ENCODE results near the gene COL23A1. TPM values are rescaled to one million over a fixed set of nuclear protein-coding genes. Genes with fewer than 3 reads are reported as not detected.

COL23A1 gene
- polyA plus RNA-seq, 1 donor (not counting 4 experiments of a cell fraction or from before 2014, with no cell fraction given), result not detected

DNA sequence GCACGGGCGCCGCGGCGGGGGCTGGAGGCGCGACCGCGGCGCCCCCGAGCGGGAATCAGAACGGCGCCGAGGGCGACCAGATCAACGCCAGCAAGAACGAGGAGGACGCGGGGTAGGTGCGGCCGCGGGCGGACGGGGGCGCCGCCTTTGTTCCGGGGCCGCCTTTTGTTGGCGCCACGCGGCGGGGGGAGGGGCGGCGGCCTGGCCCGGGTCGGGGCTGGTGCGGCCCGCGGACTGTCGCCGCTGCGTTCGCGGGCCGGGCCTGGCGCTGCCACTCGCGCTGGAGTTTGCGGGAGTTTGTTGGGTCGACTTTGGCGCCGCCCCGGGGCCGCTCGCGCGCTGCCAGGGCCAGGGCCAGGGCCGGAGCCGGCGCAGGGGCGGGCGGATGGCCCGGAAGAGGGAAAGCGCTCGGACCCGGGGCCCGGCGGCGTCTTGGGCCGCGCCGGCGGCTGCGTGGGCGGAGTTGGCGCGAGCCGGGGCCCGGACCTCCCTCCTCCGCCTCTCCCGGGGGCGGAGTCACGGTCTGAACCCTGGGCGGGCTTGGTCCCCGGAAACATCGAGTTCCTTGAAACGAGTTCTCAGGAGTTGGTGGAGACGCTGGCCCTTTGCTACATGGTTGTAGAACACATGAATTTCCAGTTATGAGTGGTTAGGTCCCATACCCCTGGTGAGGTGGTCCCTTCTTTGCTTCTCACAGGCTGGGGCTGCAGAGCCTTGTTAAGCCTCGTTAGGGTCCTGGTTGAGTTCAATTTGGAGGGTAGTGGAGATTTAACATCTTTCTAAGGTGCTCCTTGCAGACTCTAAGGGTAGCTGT lies 385.1 kb downstream of the COL23A1 start:
- H3K4me1 ChIP-seq (ENCODE audit: control insufficient read depth, extremely low read depth, insufficient read depth, low read length), result peaks cover 25% of the 10 kb centered on the region
- no peak for FAIRE-seq
- TF ChIP-seq EZH2 (IDR thresholded peaks at IDR 0.05; ENCODE audit: low read length), result no peak
- TF ChIP-seq, protein P1, sequence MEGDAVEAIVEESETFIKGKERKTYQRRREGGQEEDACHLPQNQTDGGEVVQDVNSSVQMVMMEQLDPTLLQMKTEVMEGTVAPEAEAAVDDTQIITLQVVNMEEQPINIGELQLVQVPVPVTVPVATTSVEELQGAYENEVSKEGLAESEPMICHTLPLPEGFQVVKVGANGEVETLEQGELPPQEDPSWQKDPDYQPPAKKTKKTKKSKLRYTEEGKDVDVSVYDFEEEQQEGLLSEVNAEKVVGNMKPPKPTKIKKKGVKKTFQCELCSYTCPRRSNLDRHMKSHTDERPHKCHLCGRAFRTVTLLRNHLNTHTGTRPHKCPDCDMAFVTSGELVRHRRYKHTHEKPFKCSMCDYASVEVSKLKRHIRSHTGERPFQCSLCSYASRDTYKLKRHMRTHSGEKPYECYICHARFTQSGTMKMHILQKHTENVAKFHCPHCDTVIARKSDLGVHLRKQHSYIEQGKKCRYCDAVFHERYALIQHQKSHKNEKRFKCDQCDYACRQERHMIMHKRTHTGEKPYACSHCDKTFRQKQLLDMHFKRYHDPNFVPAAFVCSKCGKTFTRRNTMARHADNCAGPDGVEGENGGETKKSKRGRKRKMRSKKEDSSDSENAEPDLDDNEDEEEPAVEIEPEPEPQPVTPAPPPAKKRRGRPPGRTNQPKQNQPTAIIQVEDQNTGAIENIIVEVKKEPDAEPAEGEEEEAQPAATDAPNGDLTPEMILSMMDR (optimal IDR thresholded peaks at IDR 0.05 in 1 of 3, IDR thresholded peaks at IDR 0.05 in 1 of 3, conservative IDR thresholded peaks at IDR 0.05 in 1 of 3; ENCODE audit: extremely low read depth in 1 of 3, insufficient read depth in 2 of 3, low read length in 3 of 3), result no peak
- peak overlapping the region; percentile 95 for H3K4me2 ChIP-seq (ENCODE audit: control insufficient read depth, extremely low read depth, insufficient read depth, low read depth, low read length)
- peak overlapping the region; percentile 80 to 96 (median 85) for H3K4me3 ChIP-seq (ENCODE audit: control insufficient read depth in 2 of 3, extremely low read depth in 1 of 3, insufficient read depth in 2 of 3, low read depth in 1 of 3, low read length in 3 of 3)
- H3K9me1 ChIP-seq (ENCODE audit: control insufficient read depth, extremely low read depth, insufficient read depth, low read length), result peaks cover 11% of the 10 kb centered on the region
- no peaks in the 10 kb centered on the region for H3K27me3 ChIP-seq (ENCODE audit: control insufficient read depth, extremely low read depth, insufficient read depth, low read length)
- H3K36me3 ChIP-seq (ENCODE audit: control insufficient read depth in 2 of 2, extremely low read depth in 1 of 2, insufficient read depth in 2 of 2, low read length in 2 of 2), result peaks cover 24 to 38% of the 10 kb centered on the region in 2 experiments
- H3K9ac ChIP-seq (ENCODE audit: control insufficient read depth, extremely low read depth, insufficient read depth, low read length), result peak overlapping the region; percentile 84
- H3K27ac ChIP-seq (ENCODE audit: control insufficient read depth, insufficient read depth, low read length), result peak overlapping the region; percentile 67
- peaks cover 41% of the 10 kb centered on the region for H4K20me1 ChIP-seq (ENCODE audit: control insufficient read depth, extremely low read depth, insufficient read depth, low read length)
- H3K79me2 ChIP-seq (ENCODE audit: control insufficient read depth, insufficient read depth, low read length), result peaks cover 46% of the 10 kb centered on the region
- no peak overlapping the region for H2AFZ ChIP-seq (ENCODE audit: control insufficient read depth, low read length)
- no peak for DNase-seq (ENCODE audit: low read depth, low spot score)
- dilution Hi-C loops (cut with MboI; ENCODE audit: extremely low pct_ligation_motif_present, low sequenced_read_pairs), result no loop called here
- H3K9me3 ChIP-seq (ENCODE audit: control insufficient read depth, low read depth, low read length), result no peaks in the 10 kb centered on the region

DNA sequence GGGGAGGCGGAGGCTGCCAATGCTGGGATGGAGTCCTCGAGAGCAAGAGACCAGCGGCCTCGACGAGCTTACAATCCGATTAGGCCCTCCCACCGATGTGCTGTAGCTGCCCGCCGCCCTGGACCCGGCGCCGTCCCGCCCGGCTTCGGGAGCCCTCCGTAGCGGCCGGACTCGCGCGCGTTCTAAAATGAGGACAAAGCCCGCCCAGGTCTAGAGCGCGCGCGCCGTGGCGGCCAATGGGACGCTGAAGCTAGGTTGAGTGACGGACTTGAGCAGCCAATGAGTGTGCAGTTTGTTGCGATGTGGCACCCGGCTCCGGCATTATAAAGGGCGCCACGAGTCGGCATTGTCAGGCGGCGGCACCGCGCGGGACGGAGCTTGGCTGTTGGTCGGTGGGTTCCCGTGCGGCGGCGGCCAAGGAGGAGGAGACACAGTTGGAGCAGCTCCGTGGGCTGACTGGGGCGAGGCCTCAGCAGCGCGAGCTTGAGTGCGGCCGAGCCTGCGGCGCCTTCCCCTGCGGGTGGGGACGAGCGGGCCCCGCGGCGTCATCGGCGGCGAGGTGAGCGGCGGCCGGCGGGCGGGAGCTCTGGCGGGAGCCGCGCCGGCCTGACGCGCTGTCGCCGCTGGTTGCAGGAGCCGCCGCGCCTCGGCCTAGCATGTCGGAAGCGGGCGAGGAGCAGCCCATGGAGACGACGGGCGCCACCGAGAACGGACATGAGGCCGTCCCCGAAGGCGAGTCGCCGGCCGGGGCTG lies 385.8 kb downstream of the COL23A1 start, which contains the start of gene HNRNPAB:
TSS of gene HNRNPAB (plus strand) at position 352 of the 753 bp plus-strand sequence. CDS start at position 657, 305 bp downstream.
- dilution Hi-C loops (cut with MboI; ENCODE audit: extremely low pct_ligation_motif_present, low sequenced_read_pairs), result no loop called here
- H3K79me2 ChIP-seq (ENCODE audit: control insufficient read depth, insufficient read depth, low read length), result peaks cover 44% of the 10 kb centered on the region
- FAIRE-seq, result peak; percentile 9

More for the DNA sequence above, 385.8 kb downstream of the COL23A1 start, which contains the start of gene HNRNPAB:
- peaks cover 31% of the 10 kb centered on the region for H3K4me1 ChIP-seq (ENCODE audit: control insufficient read depth, extremely low read depth, insufficient read depth, low read length)
- no peaks in the 10 kb centered on the region for H3K9me3 ChIP-seq (ENCODE audit: control insufficient read depth, low read depth, low read length)
- peak within 1 kb of the TSS; percentile 58 for H2AFZ ChIP-seq (ENCODE audit: control insufficient read depth, low read length)
- no peak for TF ChIP-seq EZH2 (IDR thresholded peaks at IDR 0.05; ENCODE audit: low read length)
- TF ChIP-seq, protein P1 (optimal IDR thresholded peaks at IDR 0.05 in 1 of 3, IDR thresholded peaks at IDR 0.05 in 1 of 3, conservative IDR thresholded peaks at IDR 0.05 in 1 of 3; ENCODE audit: extremely low read depth in 1 of 3, insufficient read depth in 2 of 3, low read length in 3 of 3), result peak in 1 of 3 experiments; percentile 18
- peak within 1 kb of the TSS; percentile 84 for H3K9ac ChIP-seq (ENCODE audit: control insufficient read depth, extremely low read depth, insufficient read depth, low read length)
- H3K4me2 ChIP-seq (ENCODE audit: control insufficient read depth, extremely low read depth, insufficient read depth, low read depth, low read length), result peak within 1 kb of the TSS; percentile 95
- no peaks in the 10 kb centered on the region for H3K27me3 ChIP-seq (ENCODE audit: control insufficient read depth, extremely low read depth, insufficient read depth, low read length)
- peak; percentile 88 for DNase-seq (ENCODE audit: low read depth, low spot score)
- H3K4me3 ChIP-seq (ENCODE audit: control insufficient read depth in 2 of 3, extremely low read depth in 1 of 3, insufficient read depth in 2 of 3, low read depth in 1 of 3, low read length in 3 of 3), result peak within 1 kb of the TSS; percentile 80 to 96 (median 85)
- peaks cover 11% of the 10 kb centered on the region for H3K9me1 ChIP-seq (ENCODE audit: control insufficient read depth, extremely low read depth, insufficient read depth, low read length)
- peak within 1 kb of the TSS; percentile 67 for H3K27ac ChIP-seq (ENCODE audit: control insufficient read depth, insufficient read depth, low read length)
- peaks cover 36% of the 10 kb centered on the region for H4K20me1 ChIP-seq (ENCODE audit: control insufficient read depth, extremely low read depth, insufficient read depth, low read length)
- peaks cover 17 to 30% of the 10 kb centered on the region in 2 experiments for H3K36me3 ChIP-seq (ENCODE audit: control insufficient read depth in 2 of 2, extremely low read depth in 1 of 2, insufficient read depth in 2 of 2, low read length in 2 of 2)
